IgD-negative memory B cell (primary cell): ENCODE data around the gene NTRK2. TPM values are rescaled to one million over a fixed set of nuclear protein-coding genes. Genes with fewer than 3 reads are reported as not detected.
A peak's percentile ranks its signal among the peaks of the same experiment; 100 is the strongest.

Experiments used
- H3K27ac Mint-ChIP-seq, 3 donors: one replicate each; pipeline ENCODE4 v1.8.0; 2020 to 2022; ENCODE audit warnings: mild to moderate bottlenecking in 3 of 3, mixed read lengths in 3 of 3, moderate library complexity in 1 of 3
- H3K27me3 Mint-ChIP-seq: one replicate; pipeline ENCODE4 v1.8.0; 2021; ENCODE audit warnings: mixed read lengths
- H3K36me3 Mint-ChIP-seq: one replicate; pipeline ENCODE4 v1.8.0; 2020; ENCODE audit warnings: mild to moderate bottlenecking, mixed read lengths
- H3K4me1 Mint-ChIP-seq, 3 donors: one replicate each; pipeline ENCODE4 v1.8.0; 2020 to 2022; ENCODE audit warnings: mixed read lengths in 3 of 3, mild to moderate bottlenecking in 1 of 3
- H3K4me3 Mint-ChIP-seq, 4 donors: one replicate each; pipeline ENCODE4 v1.8.0; 2020 to 2022; ENCODE audit warnings: mild to moderate bottlenecking in 4 of 4, mixed read lengths in 4 of 4, moderate library complexity in 3 of 4
- H3K9me3 Mint-ChIP-seq, 3 donors: one replicate each; pipeline ENCODE4 v1.8.0; 2020 to 2021; ENCODE audit warnings: mixed read lengths in 3 of 3, mild to moderate bottlenecking in 1 of 3
- polyA plus RNA-seq: library from polyadenylated mRNA; unstranded; fragments of 300-500 nt; fragmentation: Illumina TruSeq; gene quantifications from one replicate; pipeline ENCODE4 v1.2.3, GENCODE V29; 2021

NTRK2 gene
- polyA plus RNA-seq = not detected

- H3K27me3 Mint-ChIP-seq = peaks cover 37% of the 10 kb centered on the region
- H3K4me1 Mint-ChIP-seq = peaks cover 0 to 10% (median 7%) of the 10 kb centered on the region in 3 donors
- H3K27ac Mint-ChIP-seq = no peak within 1 kb of the TSS
- H3K9me3 Mint-ChIP-seq = peaks cover 4 to 8% (median 5%) of the 10 kb centered on the region in 3 donors
- no peaks in the 10 kb centered on the region for H3K36me3 Mint-ChIP-seq
- H3K4me3 Mint-ChIP-seq = peak within 1 kb of the TSS; percentile 55 to 86 (median 78)
Measured at GRCh38 chr9:84669288-84670137, at the start of gene NTRK2. Gene NTRK2, plus strand, starts transcription at chr9:84669729. Its CDS starts 1,020 bp downstream, at chr9:84670749.

GRCh38 chr9:84620338-84620737 is 49.2 kb upstream of the NTRK2 start:
- H3K4me1 Mint-ChIP-seq = no peaks in the 10 kb centered on the region
- H3K27me3 Mint-ChIP-seq = peaks cover 6% of the 10 kb centered on the region
- peaks cover 0 to 3% (median 0%) of the 10 kb centered on the region in 3 donors for H3K9me3 Mint-ChIP-seq
- no peak overlapping the region for H3K4me3 Mint-ChIP-seq
- H3K36me3 Mint-ChIP-seq = no peaks in the 10 kb centered on the region
- no peak overlapping the region for H3K27ac Mint-ChIP-seq

GRCh38 chr9:84621811-84622210 is 47.7 kb upstream of the NTRK2 start:
- H3K27me3 Mint-ChIP-seq = peaks cover 6% of the 10 kb centered on the region

GRCh38 chr9:84622981-84623380 is 46.5 kb upstream of the NTRK2 start:
- no peak overlapping the region for H3K27ac Mint-ChIP-seq
- H3K36me3 Mint-ChIP-seq = no peaks in the 10 kb centered on the region
- no peak overlapping the region for H3K4me3 Mint-ChIP-seq
- no peaks in the 10 kb centered on the region for H3K4me1 Mint-ChIP-seq
- peaks cover 4% of the 10 kb centered on the region for H3K27me3 Mint-ChIP-seq
- H3K9me3 Mint-ChIP-seq = peaks cover 0 to 6% (median 5%) of the 10 kb centered on the region in 3 donors

More at GRCh38 chr9:84621811-84622210, 47.7 kb upstream of the NTRK2 start:
- no peak overlapping the region for H3K4me3 Mint-ChIP-seq
- no peaks in the 10 kb centered on the region for H3K36me3 Mint-ChIP-seq
- H3K9me3 Mint-ChIP-seq = peaks cover 0 to 5% (median 3%) of the 10 kb centered on the region in 3 donors
- H3K27ac Mint-ChIP-seq = no peak overlapping the region
- no peaks in the 10 kb centered on the region for H3K4me1 Mint-ChIP-seq

GRCh38 chr9:84636436-84636835 is 33.1 kb upstream of the NTRK2 start:
- H3K27me3 Mint-ChIP-seq = peaks cover 3% of the 10 kb centered on the region
- H3K4me3 Mint-ChIP-seq = no peak overlapping the region
- H3K36me3 Mint-ChIP-seq = no peaks in the 10 kb centered on the region
- H3K4me1 Mint-ChIP-seq = no peaks in the 10 kb centered on the region
- no peak overlapping the region for H3K27ac Mint-ChIP-seq
- peaks cover 5 to 15% (median 9%) of the 10 kb centered on the region in 3 donors for H3K9me3 Mint-ChIP-seq

GRCh38 chr9:84642553-84643141 is 26.9 kb upstream of the NTRK2 start:
- Mint-ChIP-seq H3K36me3 (no peaks in the 10 kb centered on the region), H3K4me1 (no peaks in the 10 kb centered on the region), H3K27me3 (no peaks in the 10 kb centered on the region)

GRCh38 chr9:84647699-84648098 is 21.8 kb upstream of the NTRK2 start:
- H3K9me3 Mint-ChIP-seq = peaks cover 0 to 3% (median 2%) of the 10 kb centered on the region in 3 donors
- H3K36me3 Mint-ChIP-seq = no peaks in the 10 kb centered on the region
- H3K27me3 Mint-ChIP-seq = no peaks in the 10 kb centered on the region
- no peak overlapping the region for H3K4me3 Mint-ChIP-seq
- H3K4me1 Mint-ChIP-seq = no peaks in the 10 kb centered on the region
- no peak overlapping the region for H3K27ac Mint-ChIP-seq

More at GRCh38 chr9:84642553-84643141, 26.9 kb upstream of the NTRK2 start:
- H3K27ac Mint-ChIP-seq = no peak overlapping the region
- peaks cover 2 to 18% (median 5%) of the 10 kb centered on the region in 3 donors for H3K9me3 Mint-ChIP-seq
- no peak overlapping the region for H3K4me3 Mint-ChIP-seq

DNA sequence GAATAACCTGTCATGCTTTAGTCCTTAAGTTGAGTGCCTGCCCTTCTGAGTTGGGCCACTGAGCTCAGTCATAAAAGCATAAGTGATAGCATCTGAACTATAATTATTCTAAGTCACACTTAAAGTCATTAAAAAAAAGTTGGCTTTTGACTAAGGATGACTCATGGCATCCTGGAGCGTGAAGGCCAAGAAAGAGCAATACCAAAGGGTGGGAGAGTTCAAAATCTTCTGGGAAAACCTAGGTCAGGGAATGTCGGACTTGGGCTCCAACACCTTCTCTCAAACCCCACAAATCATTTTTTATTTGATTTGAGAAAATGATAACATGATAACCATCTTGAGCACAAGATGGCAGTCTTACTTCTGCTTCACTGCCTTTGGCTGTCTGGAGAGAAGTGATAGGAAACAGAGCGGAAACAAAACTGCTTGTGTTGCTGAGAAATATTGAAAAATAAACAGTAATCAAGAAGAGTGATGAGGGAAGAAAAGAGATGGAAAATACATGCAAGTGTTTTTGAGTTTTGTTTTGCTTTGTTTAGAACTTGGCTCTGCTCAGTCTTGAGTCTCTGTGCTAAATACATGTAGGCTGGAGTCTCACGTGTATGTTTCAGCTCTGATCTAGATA is 16.9 kb upstream of the NTRK2 start:
- Mint-ChIP-seq H3K4me3 (no peak overlapping the region), H3K27me3 (no peaks in the 10 kb centered on the region), H3K4me1 (no peaks in the 10 kb centered on the region), H3K9me3 (peaks cover 0 to 3% (median 0%) of the 10 kb centered on the region in 3 donors), H3K27ac (no peak overlapping the region), H3K36me3 (no peaks in the 10 kb centered on the region)

DNA sequence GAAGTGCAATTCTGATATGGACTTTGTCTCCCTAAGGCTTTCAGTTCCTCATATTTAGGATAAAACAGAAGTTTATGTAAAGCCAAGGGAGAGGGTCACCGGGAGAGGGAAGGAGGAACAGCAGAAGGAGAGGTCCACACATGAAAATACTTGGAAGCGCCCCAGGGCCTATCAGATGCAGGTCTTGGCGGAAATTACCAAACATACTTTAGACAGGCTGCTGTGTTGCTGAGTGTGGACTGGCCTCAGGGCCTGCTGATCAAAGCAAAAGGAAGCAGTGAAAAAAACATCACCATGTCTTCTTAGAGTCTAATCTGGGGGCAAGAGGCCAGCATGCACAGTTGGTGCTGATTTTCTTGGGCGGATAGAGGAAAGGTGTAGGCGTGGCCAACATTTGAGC is 14.1 kb upstream of the NTRK2 start:
- Mint-ChIP-seq H3K4me3 (no peak overlapping the region), H3K36me3 (no peaks in the 10 kb centered on the region), H3K4me1 (no peaks in the 10 kb centered on the region), H3K9me3 (peaks cover 0 to 4% (median 0%) of the 10 kb centered on the region in 3 donors), H3K27me3 (no peaks in the 10 kb centered on the region), H3K27ac (no peak overlapping the region)

GRCh38 chr9:84659313-84659712 is 10.2 kb upstream of the NTRK2 start:
- Mint-ChIP-seq H3K4me3 (no peak overlapping the region), H3K36me3 (no peaks in the 10 kb centered on the region), H3K27ac (no peak overlapping the region), H3K27me3 (peaks cover 2% of the 10 kb centered on the region), H3K9me3 (peaks cover 0 to 6% (median 0%) of the 10 kb centered on the region in 3 donors), H3K4me1 (no peaks in the 10 kb centered on the region)

DNA sequence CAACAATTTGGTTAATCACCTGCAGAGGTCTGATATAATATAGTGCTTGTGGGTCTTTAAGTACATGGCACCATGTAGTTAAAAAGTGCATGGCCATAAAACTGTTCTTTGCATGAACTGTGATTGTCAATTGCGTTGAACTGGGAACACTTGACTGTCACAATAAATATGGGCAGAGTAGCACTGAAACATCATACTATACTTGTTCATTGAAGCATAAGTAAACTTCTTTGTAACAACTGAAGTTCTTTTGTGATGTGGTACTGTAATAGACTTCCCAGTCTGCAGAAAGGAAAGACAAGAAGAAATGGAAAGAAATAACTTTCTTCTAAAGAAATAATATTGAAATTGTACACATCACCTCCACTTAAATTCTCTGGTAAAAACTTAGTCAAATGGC is 9.8 kb upstream of the NTRK2 start:
- H3K36me3 Mint-ChIP-seq = no peaks in the 10 kb centered on the region
- peaks cover 2% of the 10 kb centered on the region for H3K27me3 Mint-ChIP-seq
- peaks cover 0 to 6% (median 0%) of the 10 kb centered on the region in 3 donors for H3K9me3 Mint-ChIP-seq
- H3K4me3 Mint-ChIP-seq = no peak overlapping the region
- no peaks in the 10 kb centered on the region for H3K4me1 Mint-ChIP-seq
- H3K27ac Mint-ChIP-seq = no peak overlapping the region

GRCh38 chr9:84667571-84668195 is 1.8 kb upstream of the NTRK2 start:
- H3K27ac Mint-ChIP-seq = no peak overlapping the region
- H3K4me3 Mint-ChIP-seq = peak overlapping the region in 3 of 4 donors; percentile 12 to 36 (median 17)
- peaks cover 0 to 10% (median 6%) of the 10 kb centered on the region in 3 donors for H3K4me1 Mint-ChIP-seq
- peaks cover 5 to 8% (median 7%) of the 10 kb centered on the region in 3 donors for H3K9me3 Mint-ChIP-seq
- H3K27me3 Mint-ChIP-seq = peaks cover 37% of the 10 kb centered on the region
- no peaks in the 10 kb centered on the region for H3K36me3 Mint-ChIP-seq

- H3K4me3 Mint-ChIP-seq = peak overlapping the region; percentile 55 to 86 (median 78)
- H3K4me1 Mint-ChIP-seq = peaks cover 0 to 10% (median 7%) of the 10 kb centered on the region in 3 donors
- H3K27me3 Mint-ChIP-seq = peaks cover 37% of the 10 kb centered on the region
- H3K36me3 Mint-ChIP-seq = no peaks in the 10 kb centered on the region
- no peak overlapping the region for H3K27ac Mint-ChIP-seq
- H3K9me3 Mint-ChIP-seq = peaks cover 5 to 8% (median 6%) of the 10 kb centered on the region in 3 donors
Measured at GRCh38 chr9:84668196-84669012, 1.1 kb upstream of the NTRK2 start.

- peak overlapping the region; percentile 55 to 86 (median 78) for H3K4me3 Mint-ChIP-seq
- H3K9me3 Mint-ChIP-seq = peaks cover 4 to 8% (median 5%) of the 10 kb centered on the region in 3 donors
- no peaks in the 10 kb centered on the region for H3K36me3 Mint-ChIP-seq
- H3K27ac Mint-ChIP-seq = no peak overlapping the region
- peaks cover 0 to 10% (median 7%) of the 10 kb centered on the region in 3 donors for H3K4me1 Mint-ChIP-seq
- H3K27me3 Mint-ChIP-seq = peaks cover 37% of the 10 kb centered on the region
Measured at GRCh38 chr9:84669013-84669287, 579 bp upstream of the NTRK2 start.
